KOPT-K1 (cell line): ENCODE measurements around the gene TTC9C.
"Not testable (repeated sequence)": the region's sequence is repeated elsewhere in the genome, so short reads cannot be mapped to it uniquely, and the experiment has no call there.

Source experiments
- H3K27ac ChIP-seq: fragments of 200-600 bp; sonication (generic); 2 replicates; pipeline ENCODE4 v1.5.1; 2016; ENCODE audit warnings: antibody characterized with exemption, mild to moderate bottlenecking, low read depth, low read length; ENCODE audit not compliant: poor library complexity, severe bottlenecking
- H3K36me3 ChIP-seq: fragments of 200-600 bp; sonication (generic); 2 replicates; pipeline ENCODE4 v1.5.1; 2017; ENCODE audit warnings: antibody characterized with exemption, mild to moderate bottlenecking, low read length, moderate library complexity; ENCODE audit not compliant: insufficient read depth
- H3K9me3 ChIP-seq: fragments of 200-600 bp; sonication (generic); 2 replicates; pipeline ENCODE4 v1.5.1; 2017; ENCODE audit warnings: antibody characterized with exemption, low read length, mild to moderate bottlenecking; ENCODE audit not compliant: insufficient read depth, poor library complexity, severe bottlenecking

The TTC9C gene

DNA sequence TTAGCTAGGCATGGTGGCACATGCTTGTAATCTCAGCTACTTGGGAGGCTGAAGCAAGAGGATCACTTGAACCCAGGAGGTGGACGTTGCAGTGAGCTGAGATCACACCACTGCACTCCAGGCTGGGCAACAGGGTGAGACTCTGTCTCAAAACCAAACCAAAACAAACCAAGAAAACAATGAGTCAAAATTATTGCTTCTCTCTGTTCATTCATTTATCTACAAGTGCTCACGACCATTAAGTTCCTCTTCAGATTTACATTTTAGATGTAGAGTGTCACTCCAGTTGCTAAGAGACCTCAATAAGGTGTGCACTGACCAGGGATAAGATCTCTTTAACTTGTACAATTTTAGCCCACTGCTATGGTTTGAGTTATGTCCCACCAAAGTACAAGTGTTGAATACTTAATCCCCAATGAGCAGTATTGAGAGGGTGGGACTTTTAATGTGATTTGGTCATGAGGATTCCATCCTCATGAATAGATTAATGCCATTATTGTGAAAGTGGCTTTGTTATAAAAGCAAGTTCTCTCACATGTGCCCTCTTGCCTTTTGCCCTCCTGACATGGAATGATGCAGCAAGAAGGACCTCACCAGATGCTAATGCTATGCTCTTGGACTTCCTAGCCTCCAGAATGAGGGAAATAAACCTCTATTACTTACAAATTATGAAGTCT, 8.8 kb upstream of the TTC9C start:
- Histone ChIP-seq H3K9me3 (no peaks in the 10 kb centered on the region), H3K36me3 (peaks cover 100% of the 10 kb centered on the region), H3K27ac (no peak overlapping the region)

DNA sequence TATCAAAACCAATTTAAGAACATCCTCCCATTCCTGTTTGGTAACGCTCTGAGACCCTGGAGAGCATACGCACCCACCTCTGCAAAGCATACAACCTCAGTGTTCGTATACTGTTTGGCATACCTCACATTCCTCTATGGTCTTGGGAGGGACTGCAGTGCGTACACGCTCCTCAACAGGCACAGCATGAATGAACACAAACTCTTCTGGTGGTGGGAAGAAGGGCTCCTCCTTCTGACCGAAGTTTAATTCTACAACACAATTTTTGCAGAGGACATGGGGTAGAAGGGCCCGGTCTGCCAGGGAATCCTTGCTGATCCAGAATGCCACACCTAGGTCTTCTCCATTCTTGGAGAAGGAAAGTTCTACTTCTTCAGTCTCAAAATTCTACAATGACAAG, 6.3 kb upstream of the TTC9C start:
- Histone ChIP-seq H3K27ac (no peak overlapping the region), H3K9me3 (no peaks in the 10 kb centered on the region), H3K36me3 (peaks cover 96% of the 10 kb centered on the region)

DNA sequence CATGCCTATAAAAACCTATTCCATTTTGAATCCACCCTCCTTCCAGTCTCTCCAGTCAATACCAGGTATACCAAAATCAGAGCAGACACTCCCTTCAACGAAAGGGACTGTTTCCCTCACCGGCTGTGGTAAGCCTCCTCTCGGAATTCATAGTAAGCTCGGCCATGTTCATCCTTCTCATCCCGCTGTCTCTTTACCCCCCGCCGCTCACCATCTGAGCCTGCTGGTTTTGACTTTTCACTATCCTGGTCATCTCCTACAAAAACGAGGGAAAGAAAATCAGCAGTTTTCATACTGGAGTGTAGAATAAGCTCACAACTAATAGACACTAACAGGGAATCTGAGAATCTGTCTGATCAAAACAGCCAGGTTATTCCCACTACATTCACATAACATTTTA, 4.1 kb upstream of the TTC9C start:
- Histone ChIP-seq H3K9me3 (no peaks in the 10 kb centered on the region), H3K27ac (peak overlapping the region; percentile 17), H3K36me3 (peaks cover 74% of the 10 kb centered on the region)

DNA sequence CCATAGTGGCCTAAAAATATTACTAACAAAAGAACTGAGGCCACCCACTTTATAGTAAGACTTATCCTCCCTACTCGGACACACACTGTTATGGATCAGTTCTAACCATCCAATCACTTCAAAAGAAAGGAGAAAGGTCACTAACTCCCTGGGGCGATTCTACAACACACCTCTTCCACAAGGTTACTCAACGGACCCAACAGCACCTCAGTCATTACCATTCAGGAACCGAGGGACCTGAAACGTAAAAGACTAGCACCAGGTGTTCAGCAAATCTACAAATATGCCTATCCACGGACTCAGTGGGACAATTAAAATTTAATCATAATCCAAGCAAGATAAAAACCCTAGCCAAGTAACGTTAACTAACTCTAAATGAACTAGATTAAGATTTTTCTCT, 2.6 kb upstream of the TTC9C start:
- Histone ChIP-seq H3K36me3 (peaks cover 60% of the 10 kb centered on the region), H3K9me3 (no peaks in the 10 kb centered on the region), H3K27ac (peak overlapping the region; percentile 93)

DNA sequence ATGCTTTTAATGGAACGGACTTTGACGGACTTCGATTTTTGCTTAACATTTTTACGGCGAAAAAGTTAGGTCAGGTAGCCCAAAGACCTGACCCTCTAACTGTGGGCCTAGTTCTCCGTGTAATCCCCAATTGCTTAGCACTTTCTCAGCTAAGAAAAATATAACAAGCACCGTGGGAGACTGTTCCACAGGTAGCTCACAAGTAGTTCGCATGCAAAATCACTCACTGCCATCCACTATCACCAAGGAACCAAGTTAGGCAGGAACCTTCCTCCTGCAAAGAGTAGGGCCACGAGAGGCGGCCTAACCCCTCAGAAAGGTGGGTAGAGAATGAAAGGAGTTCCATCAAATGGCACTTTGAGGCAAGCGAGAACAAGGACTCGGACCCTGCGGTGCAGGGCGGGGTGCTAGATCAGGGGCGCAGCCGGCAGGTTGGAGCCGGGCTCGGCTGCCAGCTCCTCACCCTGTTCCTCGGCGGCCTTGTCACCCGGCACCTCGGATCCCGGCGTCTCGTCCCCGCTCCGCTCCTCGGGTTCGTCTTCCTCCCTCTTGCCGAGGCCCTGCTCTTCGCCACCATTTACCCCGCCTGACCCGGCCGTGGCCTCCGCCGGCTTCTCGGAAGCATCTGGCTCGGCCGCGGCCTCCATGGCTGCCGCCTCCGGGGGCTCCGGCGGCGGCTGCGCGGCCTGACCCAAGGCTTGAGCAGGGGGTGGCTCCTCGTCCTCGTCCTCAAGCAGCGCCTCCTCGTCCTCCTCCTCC, 2.0 kb upstream of the TTC9C start:
- H3K9me3 ChIP-seq, result no peaks in the 10 kb centered on the region
- H3K36me3 ChIP-seq, result peaks cover 57% of the 10 kb centered on the region
- peak overlapping the region; percentile 93 for H3K27ac ChIP-seq

DNA sequence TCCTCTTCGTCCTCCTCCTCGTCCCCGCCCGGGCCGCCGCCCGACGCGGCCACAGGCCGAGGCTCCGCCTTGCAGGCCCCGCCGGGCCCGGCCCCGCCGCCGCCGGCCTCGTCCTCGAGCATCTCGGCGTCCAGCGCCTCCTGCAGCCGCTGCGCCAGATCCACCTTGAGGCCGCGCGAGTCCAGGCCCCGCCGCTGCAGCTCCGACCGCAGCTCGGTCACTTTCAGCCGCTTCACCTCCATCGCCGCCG, 1.4 kb upstream of the TTC9C start:
- peak overlapping the region; percentile 93 for H3K27ac ChIP-seq
- peaks cover 57% of the 10 kb centered on the region for H3K36me3 ChIP-seq
- no peaks in the 10 kb centered on the region for H3K9me3 ChIP-seq

DNA sequence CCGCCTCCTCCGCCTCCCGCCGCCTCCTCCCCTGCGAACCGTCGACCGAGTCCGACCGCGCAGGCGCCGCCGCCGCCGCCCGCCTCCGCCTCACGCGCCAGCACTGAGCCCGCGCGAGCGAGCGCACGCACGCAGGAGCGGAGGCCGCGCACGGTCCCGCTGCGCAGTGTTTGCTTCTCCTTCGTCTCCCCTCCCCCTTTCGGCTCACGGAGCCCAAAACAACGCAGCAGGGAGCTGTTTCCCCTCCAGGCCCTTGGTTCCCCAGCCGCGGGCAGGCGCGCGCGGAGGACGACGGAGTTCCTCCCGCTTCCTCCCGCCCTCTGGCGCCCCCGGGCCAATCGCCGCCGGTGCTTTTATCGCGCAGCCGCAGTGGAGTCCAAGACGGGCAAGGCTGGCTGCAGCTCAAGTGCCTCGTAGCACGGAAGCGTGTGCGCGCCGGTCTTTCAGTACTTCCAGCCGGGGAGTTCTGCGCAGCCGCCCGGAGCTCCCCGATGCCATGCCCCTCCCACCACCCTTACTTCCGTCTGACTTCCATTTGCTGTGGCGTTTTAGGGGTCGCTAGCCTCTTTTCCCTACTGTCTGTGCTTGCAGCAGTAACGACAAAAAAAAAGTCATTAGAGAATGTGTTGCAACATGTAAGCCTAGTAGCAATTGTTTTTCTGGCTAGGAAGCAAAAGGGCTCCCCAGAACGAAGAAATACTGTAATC, 968 bp upstream of the TTC9C start, which contains the start of gene HNRNPUL2:
HNRNPUL2 (minus strand) TSS at position 293 of the 707 bp plus-strand sequence. CDS start 301 bp downstream, outside the sequence.
- peaks cover 57% of the 10 kb centered on the region for H3K36me3 ChIP-seq
- peak within 1 kb of the TSS; percentile 93 for H3K27ac ChIP-seq
- H3K9me3 ChIP-seq, result no peaks in the 10 kb centered on the region

DNA sequence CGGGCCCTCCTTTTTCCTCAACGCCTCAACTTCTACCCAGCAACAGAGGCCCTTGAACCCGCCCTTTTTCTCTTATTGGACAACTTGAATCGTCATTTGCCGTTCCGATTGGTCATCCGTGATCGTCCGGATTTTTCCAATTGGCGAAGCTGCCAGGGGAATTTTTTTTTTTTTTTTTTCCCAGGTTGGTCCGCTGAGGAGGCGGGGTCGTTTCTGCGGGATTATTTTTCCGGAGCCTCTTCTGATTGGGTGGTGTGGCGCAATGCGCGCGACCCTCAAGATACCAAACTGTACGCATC, 465 bp upstream of the TTC9C start:
- peak overlapping the region; percentile 93 for H3K27ac ChIP-seq
- H3K9me3 ChIP-seq, result no peaks in the 10 kb centered on the region
- H3K36me3 ChIP-seq, result peaks cover 57% of the 10 kb centered on the region

DNA sequence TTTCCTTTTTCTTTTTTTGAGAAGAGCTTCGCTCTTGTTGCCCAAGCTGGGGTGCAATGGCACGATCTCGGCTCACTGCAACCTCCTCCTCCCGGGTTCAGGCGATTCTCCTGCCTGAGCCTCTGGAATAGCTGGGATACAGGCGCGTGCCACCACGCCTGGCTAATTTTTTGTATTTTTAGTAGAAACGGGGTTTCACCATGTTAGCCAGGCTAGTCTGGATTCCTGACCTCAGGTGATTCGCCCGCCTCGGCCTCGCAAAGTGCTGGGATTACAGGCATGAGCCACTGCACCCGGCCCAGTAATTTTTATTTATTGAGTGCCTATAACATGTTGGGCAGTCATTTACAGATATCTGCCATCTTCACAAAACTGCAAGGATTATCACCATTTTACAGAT, 1.8 kb downstream of the TTC9C start:
- H3K9me3 ChIP-seq, result not testable (repeated sequence)
- Histone ChIP-seq H3K36me3 (peaks cover 56% of the 10 kb centered on the region), H3K27ac (peak overlapping the region; percentile 4)

DNA sequence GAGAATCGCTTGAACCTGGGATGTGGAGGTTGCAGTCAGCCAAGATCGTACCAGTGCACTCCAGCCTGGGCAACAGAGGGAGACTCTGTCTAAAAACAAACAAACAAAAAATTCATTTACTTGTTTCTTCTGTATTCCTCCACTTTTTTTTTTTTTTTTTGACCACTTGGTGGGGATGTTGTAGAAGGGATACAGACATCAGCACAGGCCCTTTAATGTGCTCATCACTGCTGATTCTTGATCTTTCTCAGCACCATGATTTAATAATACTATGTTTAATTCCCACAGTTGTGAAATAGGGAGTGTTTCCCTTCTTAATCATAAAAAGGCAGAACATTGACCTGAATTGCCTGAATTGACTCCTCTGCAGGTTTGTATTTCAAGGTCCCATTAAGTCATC, 4.5 kb downstream of the TTC9C start:
- Histone ChIP-seq H3K9me3 (no peaks in the 10 kb centered on the region), H3K27ac (no peak overlapping the region), H3K36me3 (peaks cover 67% of the 10 kb centered on the region)

DNA sequence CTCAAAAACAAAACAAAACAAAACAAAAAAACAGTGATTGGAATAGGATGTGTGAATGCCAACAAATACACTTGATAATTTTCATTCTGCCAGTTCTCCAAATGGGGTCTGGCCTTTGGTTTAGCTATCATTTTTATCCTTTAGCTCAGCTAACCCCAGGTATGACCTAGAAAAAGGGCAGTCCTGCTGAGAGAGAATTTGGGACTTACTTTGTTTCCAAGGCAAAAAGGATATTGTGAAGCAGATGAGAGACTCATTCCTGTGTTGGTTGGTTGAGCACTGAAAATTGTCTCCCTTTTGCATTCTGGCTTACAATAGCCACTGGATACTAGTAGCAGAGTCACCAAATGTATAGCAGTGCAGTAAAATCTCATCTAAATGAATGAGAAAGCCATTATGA, 8.9 kb downstream of the TTC9C start:
- H3K36me3 ChIP-seq, result peaks cover 95% of the 10 kb centered on the region
- H3K9me3 ChIP-seq, result no peaks in the 10 kb centered on the region

DNA sequence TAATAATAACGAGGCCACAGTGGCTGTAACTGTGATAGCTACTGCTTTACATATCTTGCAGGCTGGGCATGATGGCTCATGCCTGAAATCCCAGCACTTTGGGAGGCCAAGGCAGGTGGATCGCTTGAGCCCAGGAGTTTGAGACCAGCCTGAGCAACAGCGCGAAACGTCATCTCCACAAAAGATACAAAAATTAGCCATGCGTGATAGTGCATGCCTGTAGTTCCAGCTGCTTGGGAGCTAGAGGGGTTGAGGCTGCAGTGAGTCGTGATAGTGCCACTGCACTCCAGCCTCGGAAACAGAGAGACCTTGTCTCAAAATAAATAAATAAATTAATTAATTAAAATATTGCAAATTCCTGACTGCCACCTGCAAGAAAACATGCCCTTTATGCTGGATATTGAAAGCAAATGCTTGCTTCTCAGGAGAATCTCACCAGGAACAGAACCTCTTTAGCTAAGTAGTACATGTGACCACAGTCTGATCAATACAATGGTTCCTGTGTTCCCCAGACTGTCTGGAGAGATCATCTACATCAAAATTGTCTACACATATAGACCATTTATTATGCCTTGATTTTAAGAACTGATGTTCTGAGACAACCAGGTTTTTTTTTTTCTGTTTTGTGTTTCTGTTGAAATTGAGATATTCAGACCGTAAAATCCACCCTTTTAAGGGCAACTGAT, 19.3 kb downstream of the TTC9C start:
- Histone ChIP-seq H3K9me3 (no peaks in the 10 kb centered on the region), H3K27ac (no peak overlapping the region)

More for the DNA sequence above, 8.9 kb downstream of the TTC9C start:
- no peak overlapping the region for H3K27ac ChIP-seq

DNA sequence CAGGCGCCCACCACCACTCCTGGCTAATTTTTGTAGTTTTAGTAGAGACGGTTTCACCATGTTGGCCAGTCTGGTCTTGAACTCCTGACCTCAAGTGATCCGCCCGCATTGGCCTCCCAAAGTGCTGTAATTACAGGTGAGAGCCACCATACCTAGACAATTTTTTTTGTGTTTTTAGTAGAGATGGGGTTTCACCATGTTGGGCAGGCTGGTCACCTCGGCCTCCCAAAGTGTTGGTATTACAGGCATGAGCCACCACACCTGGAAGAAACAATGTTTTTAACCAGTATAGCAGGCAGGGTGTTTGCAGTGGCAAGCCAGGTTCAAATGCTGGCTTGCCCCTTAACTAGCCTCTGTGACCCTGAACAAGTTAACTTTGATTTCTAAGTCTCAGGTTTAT, 21.6 kb downstream of the TTC9C start:
- H3K36me3 ChIP-seq, result peaks cover 26% of the 10 kb centered on the region
- H3K27ac ChIP-seq, H3K9me3 ChIP-seq: not testable (repeated sequence)

More for the DNA sequence above, 19.3 kb downstream of the TTC9C start:
- peaks cover 21% of the 10 kb centered on the region for H3K36me3 ChIP-seq

DNA sequence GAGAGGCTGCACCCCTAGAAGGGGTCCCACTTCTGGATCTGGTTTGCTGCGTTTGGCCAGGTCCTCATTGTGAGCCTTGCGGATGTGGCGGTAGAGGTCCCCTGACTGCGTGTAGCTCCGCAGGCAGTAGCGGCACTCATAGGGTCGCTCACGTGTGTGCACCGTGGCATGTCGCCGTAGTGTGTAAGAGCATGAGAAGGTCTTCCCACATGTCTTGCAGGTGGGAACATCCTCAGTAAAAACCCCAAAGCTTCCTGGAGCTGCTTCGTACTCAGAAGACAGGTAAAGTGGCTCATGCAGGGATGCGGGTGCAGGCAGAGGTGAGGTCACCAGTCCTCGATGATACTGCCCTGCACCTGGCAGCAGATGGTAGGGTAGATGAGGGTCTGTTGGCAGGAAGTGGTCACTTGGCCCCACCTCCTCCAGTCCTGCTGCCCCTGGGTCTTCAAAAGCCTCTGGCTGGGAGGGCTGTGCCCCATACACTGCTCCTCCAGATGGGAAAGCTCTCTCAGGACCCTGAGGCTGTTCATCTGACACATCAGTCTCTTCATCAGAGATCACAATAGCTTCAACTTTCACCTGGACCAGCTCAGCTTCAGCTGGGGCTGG, 24.0 kb downstream of the TTC9C start:
- H3K27ac ChIP-seq, result no peak overlapping the region
- peaks cover 26% of the 10 kb centered on the region for H3K36me3 ChIP-seq
- no peaks in the 10 kb centered on the region for H3K9me3 ChIP-seq
